ENCODE results near the gene PELI2.

DNA sequence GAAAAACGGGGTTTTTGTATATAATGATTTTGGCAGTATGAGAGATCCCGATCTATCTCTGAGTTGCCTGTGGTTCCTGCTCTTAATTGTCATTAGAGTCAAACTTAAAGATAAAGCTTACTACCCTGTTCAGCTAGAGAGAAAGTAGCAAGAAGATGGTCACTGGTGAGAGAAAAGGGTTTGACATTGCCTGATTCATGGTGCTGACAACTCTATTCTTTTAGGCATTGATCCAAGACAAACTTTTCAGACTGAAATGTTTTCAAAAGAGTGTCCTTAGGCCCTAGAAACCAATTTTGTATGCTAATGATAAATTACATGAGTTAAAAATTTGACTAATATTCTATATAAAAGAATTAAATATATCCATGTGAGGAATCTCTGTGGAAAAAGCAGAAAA, 35.1 kb downstream of the PELI2 start:
- TF ChIP-seq, protein P1, sequence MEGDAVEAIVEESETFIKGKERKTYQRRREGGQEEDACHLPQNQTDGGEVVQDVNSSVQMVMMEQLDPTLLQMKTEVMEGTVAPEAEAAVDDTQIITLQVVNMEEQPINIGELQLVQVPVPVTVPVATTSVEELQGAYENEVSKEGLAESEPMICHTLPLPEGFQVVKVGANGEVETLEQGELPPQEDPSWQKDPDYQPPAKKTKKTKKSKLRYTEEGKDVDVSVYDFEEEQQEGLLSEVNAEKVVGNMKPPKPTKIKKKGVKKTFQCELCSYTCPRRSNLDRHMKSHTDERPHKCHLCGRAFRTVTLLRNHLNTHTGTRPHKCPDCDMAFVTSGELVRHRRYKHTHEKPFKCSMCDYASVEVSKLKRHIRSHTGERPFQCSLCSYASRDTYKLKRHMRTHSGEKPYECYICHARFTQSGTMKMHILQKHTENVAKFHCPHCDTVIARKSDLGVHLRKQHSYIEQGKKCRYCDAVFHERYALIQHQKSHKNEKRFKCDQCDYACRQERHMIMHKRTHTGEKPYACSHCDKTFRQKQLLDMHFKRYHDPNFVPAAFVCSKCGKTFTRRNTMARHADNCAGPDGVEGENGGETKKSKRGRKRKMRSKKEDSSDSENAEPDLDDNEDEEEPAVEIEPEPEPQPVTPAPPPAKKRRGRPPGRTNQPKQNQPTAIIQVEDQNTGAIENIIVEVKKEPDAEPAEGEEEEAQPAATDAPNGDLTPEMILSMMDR (IDR thresholded peaks at IDR 0.05): no peak
- no peak for TF ChIP-seq POLR2A (IDR thresholded peaks at IDR 0.05)

Measured in lower leg skin (tissue), 3 donors.